Tibial nerve (tissue), 4 donors: ENCODE data around the gene TMCO4. TPM values are rescaled to one million over a fixed set of nuclear protein-coding genes. Genes with fewer than 3 reads are reported as not detected.

Experiments used
- DNase-seq, 2 donors: peaks; one replicate each; pipeline ENCODE4 v3.0.0-alpha.2; 2019; ENCODE audit warnings: low spot score in 2 of 2
- H3K27ac ChIP-seq, 4 donors: fragments of 200-600 bp; sonication (generic) in 3 of 4; one replicate each; pipeline ENCODE4 v1.5.1; 2017 to 2019; ENCODE audit warnings: mild to moderate bottlenecking in 1 of 4
- H3K27me3 ChIP-seq, 2 donors: fragments of 200-600 bp; sonication (generic) in 1 of 2; one replicate each; pipeline versions ENCODE4 v1.5.1 to v1.6.0; 2017 to 2019
- H3K36me3 ChIP-seq, 3 donors: fragments of 200-600 bp; sonication (generic); one replicate each; pipeline ENCODE4 v1.5.1; 2018 to 2019
- H3K4me1 ChIP-seq, 4 donors: fragments of 200-600 bp; sonication (generic) in 3 of 4; one replicate each; pipeline ENCODE4 v1.5.1; 2017 to 2019
- H3K4me3 ChIP-seq, 4 donors: fragments of 200-600 bp; sonication (generic) in 3 of 4; one replicate each; pipeline ENCODE4 v1.5.1; 2017 to 2019; ENCODE audit warnings: mild to moderate bottlenecking in 1 of 4, moderate library complexity in 1 of 4
- H3K9me3 ChIP-seq, 4 donors: fragments of 200-600 bp; sonication (generic) in 3 of 4; one replicate each; pipeline ENCODE4 v1.5.1; 2017 to 2019
- EP300 ChIP-seq, 2 donors: sonication (generic); formaldehyde crosslinking; IDR thresholded peaks; one replicate each; pipeline ENCODE4 v1.6.1; 2017; ENCODE audit warnings: antibody characterized with exemption in 2 of 2, mild to moderate bottlenecking in 1 of 2
- POLR2A ChIP-seq, 2 donors: fragments of 450-650 bp; IDR thresholded peaks; one replicate each; pipeline ENCODE4 v1.6.1; 2017; ENCODE audit warnings: antibody characterized with exemption in 2 of 2, mild to moderate bottlenecking in 2 of 2, moderate library complexity in 2 of 2
- WGBS, 2 donors: methylation state at CpG; one replicate each; pipeline ENCODE4 v1.1.5; 2018; 5-methylcytosine and 5-hydroxymethylcytosine counted together
- total RNA-seq, 4 donors: library from RNA; depleted of rRNA; stranded (reverse); fragments of >200 nt; gene quantifications; one replicate each; pipeline ENCODE4 v1.1.0, GENCODE V29; 2016
- TF ChIP-seq, protein P1 (sequence below), 5 experiments: fragments of 200-600 bp in 3 of 5; fragments of 450-650 bp in 2 of 5; sonication (generic) in 3 of 5; IDR thresholded peaks; one replicate each; pipeline ENCODE4 v1.5.1; 2016 to 2019; ENCODE audit warnings: antibody characterized with exemption in 5 of 5, mild to moderate bottlenecking in 3 of 5, moderate library complexity in 2 of 5

Gene TMCO4
- total RNA-seq, 4 donors from 2014 or later = 19.3 to 37.5 (median 29.3) TPM

DNA sequence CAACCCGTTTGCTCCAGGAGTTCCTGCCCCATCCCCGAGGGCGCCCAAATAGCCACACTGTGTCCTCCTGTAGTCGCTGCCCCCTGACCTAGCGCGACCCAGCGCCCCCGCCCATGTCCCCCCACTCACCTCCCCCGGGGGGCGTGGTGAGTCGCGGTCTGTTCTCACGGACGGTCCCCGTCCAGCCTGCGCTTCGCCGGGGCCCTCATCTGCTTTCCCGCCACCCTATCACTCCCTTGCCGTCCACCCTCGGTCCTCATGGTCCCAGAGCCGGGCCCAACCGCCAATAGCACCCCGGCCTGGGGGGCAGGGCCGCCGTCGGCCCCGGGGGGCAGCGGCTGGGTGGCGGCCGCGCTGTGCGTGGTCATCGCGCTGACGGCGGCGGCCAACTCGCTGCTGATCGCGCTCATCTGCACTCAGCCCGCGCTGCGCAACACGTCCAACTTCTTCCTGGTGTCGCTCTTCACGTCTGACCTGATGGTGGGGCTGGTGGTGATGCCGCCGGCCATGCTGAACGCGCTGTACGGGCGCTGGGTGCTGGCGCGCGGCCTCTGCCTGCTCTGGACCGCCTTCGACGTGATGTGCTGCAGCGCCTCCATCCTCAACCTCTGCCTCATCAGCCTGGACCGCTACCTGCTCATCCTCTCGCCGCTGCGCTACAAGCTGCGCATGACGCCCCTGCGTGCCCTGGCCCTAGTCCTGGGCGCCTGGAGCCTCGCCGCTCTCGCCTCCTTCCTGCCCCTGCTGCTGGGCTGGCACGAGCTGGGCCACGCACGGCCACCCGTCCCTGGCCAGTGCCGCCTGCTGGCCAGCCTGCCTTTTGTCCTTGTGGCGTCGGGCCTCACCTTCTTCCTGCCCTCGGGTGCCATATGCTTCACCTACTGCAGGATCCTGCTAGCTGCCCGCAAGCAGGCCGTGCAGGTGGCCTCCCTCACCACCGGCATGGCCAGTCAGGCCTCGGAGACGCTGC is 133.9 kb downstream of the TMCO4 start:
- no peaks in the 10 kb centered on the region for H3K9me3 ChIP-seq
- no peaks in the 10 kb centered on the region for H3K36me3 ChIP-seq
- H3K27me3 ChIP-seq = peaks cover 0 to 69% of the 10 kb centered on the region in 2 donors
- TF ChIP-seq POLR2A (IDR thresholded peaks at IDR 0.05) (no peak), EP300 (IDR thresholded peaks at IDR 0.05) (no peak)
- TF ChIP-seq, protein P1, sequence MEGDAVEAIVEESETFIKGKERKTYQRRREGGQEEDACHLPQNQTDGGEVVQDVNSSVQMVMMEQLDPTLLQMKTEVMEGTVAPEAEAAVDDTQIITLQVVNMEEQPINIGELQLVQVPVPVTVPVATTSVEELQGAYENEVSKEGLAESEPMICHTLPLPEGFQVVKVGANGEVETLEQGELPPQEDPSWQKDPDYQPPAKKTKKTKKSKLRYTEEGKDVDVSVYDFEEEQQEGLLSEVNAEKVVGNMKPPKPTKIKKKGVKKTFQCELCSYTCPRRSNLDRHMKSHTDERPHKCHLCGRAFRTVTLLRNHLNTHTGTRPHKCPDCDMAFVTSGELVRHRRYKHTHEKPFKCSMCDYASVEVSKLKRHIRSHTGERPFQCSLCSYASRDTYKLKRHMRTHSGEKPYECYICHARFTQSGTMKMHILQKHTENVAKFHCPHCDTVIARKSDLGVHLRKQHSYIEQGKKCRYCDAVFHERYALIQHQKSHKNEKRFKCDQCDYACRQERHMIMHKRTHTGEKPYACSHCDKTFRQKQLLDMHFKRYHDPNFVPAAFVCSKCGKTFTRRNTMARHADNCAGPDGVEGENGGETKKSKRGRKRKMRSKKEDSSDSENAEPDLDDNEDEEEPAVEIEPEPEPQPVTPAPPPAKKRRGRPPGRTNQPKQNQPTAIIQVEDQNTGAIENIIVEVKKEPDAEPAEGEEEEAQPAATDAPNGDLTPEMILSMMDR (IDR thresholded peaks at IDR 0.05) = no peak
- H3K4me3 ChIP-seq = no peak overlapping the region
- no peak overlapping the region for H3K27ac ChIP-seq
- no peak for DNase-seq
- 12 to 18% methylated on average over 33 to 40 of the region's 84 CpGs for WGBS, 2 donors
- peaks cover 0 to 16% (median 2%) of the 10 kb centered on the region in 4 donors for H3K4me1 ChIP-seq

DNA sequence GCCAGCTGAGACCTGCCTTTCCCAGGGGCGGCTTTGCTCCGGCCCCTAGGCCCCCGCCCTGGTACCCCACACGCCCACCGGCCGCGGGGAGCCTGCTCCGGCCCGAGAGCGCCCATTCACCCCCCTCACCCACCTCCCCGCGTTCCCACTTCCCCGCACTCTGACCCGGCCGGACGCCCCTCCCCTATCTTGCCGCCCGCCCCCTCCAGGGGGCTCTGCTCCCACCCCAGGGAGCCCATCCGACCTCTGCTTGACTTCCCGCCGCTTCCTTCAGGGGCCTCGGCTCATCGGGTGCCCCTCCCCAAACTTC is 134.6 kb downstream of the TMCO4 start:
- no peak for DNase-seq
- H3K27ac ChIP-seq = no peak overlapping the region
- no peaks in the 10 kb centered on the region for H3K36me3 ChIP-seq
- peak overlapping the region in 1 of 4 donors; percentile 27 for H3K4me3 ChIP-seq
- 0 to 2% methylated on average over 2 to 23 of the region's 23 CpGs for WGBS, 2 donors
- peaks cover 0 to 16% (median 2%) of the 10 kb centered on the region in 4 donors for H3K4me1 ChIP-seq
- TF ChIP-seq EP300 (IDR thresholded peaks at IDR 0.05) = no peak
- TF ChIP-seq, protein P1 (IDR thresholded peaks at IDR 0.05) = no peak
- TF ChIP-seq POLR2A (IDR thresholded peaks at IDR 0.05) = no peak
- H3K27me3 ChIP-seq = peaks cover 0 to 64% of the 10 kb centered on the region in 2 donors
- no peaks in the 10 kb centered on the region for H3K9me3 ChIP-seq

DNA sequence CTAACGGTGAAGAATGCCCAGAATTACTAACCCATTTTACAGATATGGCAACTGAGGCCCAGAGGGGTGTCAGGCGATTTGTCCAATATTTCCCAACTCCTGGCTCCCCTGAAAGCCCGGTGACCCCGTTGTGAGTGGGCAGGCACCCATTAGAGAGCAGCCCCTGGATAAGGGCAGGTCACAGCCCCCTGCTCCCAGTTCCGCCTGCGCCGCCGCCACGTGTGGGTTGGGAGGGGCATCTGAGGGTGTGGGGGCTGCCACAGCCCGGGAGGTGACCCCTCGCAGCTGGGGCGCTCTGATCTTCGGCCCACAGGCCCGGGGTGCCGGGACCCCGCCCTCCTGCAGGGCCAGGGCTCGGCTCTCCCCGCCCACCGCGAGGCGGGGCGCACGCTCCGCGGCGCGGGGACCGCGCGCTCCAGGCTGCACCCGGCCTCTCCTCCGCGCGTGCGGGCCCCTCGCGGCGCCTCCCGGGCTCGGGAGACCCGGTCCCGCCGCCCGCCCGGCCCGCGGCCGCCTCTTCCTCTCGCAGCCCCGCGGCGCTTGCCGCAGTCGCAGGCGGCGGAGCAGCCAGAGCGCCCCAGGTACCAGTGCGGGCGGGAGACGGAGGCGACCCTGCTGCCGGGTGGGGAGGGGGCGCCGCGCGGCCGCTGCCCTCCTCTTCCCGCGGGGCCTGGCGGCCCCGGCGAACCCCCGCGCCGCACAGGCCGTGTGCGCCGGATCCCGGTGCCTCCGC is 135.1 kb downstream of the TMCO4 start, which contains the start of gene HTR6:
Gene HTR6 (plus strand): TSS at position 423 of the 733 bp plus-strand sequence. CDS start 879 bp downstream, outside the sequence.
- Histone ChIP-seq H3K27ac (no peak within 1 kb of the TSS), H3K4me1 (peaks cover 0 to 22% (median 3%) of the 10 kb centered on the region in 4 donors), H3K4me3 (peak within 1 kb of the TSS in 1 of 4 donors; percentile 27), H3K9me3 (no peaks in the 10 kb centered on the region), H3K27me3 (peaks cover 0 to 64% of the 10 kb centered on the region in 2 donors), H3K36me3 (no peaks in the 10 kb centered on the region)
- WGBS, 2 donors = 3 to 6% methylated on average over 18 to 24 of the region's 80 CpGs
- no peak for TF ChIP-seq EP300 (IDR thresholded peaks at IDR 0.05)
- TF ChIP-seq, protein P1 (IDR thresholded peaks at IDR 0.05) = no peak
- no peak for TF ChIP-seq POLR2A (IDR thresholded peaks at IDR 0.05)
- DNase-seq = no peak

DNA sequence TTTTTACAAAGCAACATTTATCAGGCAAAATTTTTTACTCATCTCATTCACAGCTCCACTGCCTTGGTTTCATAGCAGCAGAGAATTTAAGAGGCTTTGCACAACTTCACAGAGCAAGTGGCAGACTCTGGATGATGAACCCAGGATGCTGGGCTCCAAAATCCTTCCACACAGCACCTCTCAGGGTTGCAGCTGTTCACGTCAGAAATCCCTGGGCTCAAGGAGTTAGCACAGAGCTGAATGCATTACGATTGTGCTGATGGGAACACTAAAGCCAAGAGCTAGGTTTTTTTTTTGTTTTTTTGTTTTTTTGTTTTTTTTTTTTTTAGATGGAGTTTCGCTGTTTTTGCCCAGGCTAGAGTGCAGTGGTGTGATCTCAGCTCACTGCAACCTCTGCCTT is 137.4 kb downstream of the TMCO4 start:
- peaks cover 0 to 23% (median 4%) of the 10 kb centered on the region in 4 donors for H3K4me1 ChIP-seq
- H3K9me3 ChIP-seq = no peaks in the 10 kb centered on the region
- peaks cover 0 to 44% of the 10 kb centered on the region in 2 donors for H3K27me3 ChIP-seq
- WGBS, 2 donors = 67 to 70% methylated on average over 3 of the region's 3 CpGs
- H3K4me3 ChIP-seq = no peak overlapping the region
- peaks cover 0 to 12% (median 0%) of the 10 kb centered on the region in 3 donors for H3K36me3 ChIP-seq
- DNase-seq = no peak
- TF ChIP-seq POLR2A (IDR thresholded peaks at IDR 0.05) = no peak
- TF ChIP-seq, protein P1 (IDR thresholded peaks at IDR 0.05) = no peak
- TF ChIP-seq EP300 (IDR thresholded peaks at IDR 0.05) = no peak
- no peak overlapping the region for H3K27ac ChIP-seq
